Nephron (organoid): ENCODE measurements around the gene RAB3IL1.

Experiments used
- H3K27ac Mint-ChIP-seq, 3 experiments: 2 replicates each; pipeline ENCODE4 v1.8.0; 2020; ENCODE audit warnings: mixed read lengths in 3 of 3, mild to moderate bottlenecking in 2 of 3, moderate library complexity in 1 of 3
- H3K27me3 Mint-ChIP-seq: 2 replicates; pipeline ENCODE4 v1.8.0; 2021; ENCODE audit warnings: low read depth, mild to moderate bottlenecking, moderate library complexity, mixed read lengths
- H3K36me3 Mint-ChIP-seq: 2 replicates; pipeline ENCODE4 v1.8.0; 2020; ENCODE audit warnings: low read depth, mixed read lengths
- H3K4me1 Mint-ChIP-seq: 2 replicates; pipeline ENCODE4 v1.8.0; 2020; ENCODE audit warnings: mixed read lengths
- H3K4me3 Mint-ChIP-seq, 3 experiments: 2 replicates each; pipeline ENCODE4 v1.8.0; 2020; ENCODE audit warnings: mild to moderate bottlenecking in 3 of 3, mixed read lengths in 3 of 3, moderate library complexity in 2 of 3
- H3K9me3 Mint-ChIP-seq: 2 replicates; pipeline ENCODE4 v1.8.0; 2020; ENCODE audit warnings: mixed read lengths
- CTCF ChIP-seq, 3 experiments: fragments of 200-600 bp; sonication (generic); IDR thresholded peaks; one replicate each; pipeline ENCODE4 v1.5.0; 2021; ENCODE audit warnings: antibody characterized with exemption in 3 of 3; ENCODE audit not compliant: unreplicated experiment in 3 of 3

The RAB3IL1 gene

GRCh38 chr11:61874377-61874809 is 43.0 kb downstream of the RAB3IL1 start:
- Mint-ChIP-seq H3K27me3 (peaks cover 6% of the 10 kb centered on the region), H3K36me3 (no peaks in the 10 kb centered on the region), H3K9me3 (no peaks in the 10 kb centered on the region), H3K4me3 (no peak overlapping the region), H3K27ac (no peak overlapping the region), H3K4me1 (peaks cover 11% of the 10 kb centered on the region)
- no peak for TF ChIP-seq CTCF (IDR thresholded peaks at IDR 0.05; ENCODE audit: unreplicated experiment in 3 of 3)

DNA sequence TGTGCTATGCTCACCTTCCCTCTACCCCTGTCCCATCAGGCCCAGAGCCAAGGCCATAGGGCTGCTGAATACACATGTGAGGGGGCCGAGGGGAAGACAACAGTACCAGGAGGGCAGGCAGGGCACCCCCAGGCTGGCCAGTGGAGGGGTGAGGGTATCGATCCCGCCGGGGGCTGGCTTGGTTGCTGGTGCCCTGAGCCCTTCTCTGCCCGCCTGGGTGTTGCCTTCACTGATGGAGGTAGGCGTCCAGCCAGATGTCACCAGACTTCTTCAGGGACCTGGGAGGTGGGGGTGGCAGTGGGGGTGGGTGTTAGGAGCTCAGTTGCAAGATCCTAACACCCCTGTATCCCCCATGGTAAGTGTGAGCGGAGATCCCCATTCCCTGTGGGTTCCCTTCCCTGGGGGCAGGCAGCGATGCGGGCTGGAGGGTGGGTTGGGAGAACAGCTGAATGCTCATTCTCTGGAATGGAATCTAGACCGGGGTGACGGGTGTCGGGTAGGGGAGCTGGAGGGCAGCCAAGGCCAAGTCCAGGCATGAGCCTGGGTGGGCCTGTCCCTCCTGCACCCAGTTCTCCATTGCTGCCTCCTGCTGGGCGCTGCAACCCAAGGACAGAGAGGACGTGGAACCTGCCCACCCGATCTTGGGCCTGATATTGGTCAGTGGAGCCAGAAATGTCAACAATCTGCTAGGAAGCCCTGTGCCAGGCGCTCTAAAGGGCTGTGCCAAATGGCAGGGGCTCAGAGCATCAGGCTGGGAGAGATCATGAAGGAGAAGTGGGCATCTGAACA is 43.6 kb downstream of the RAB3IL1 start:
- Mint-ChIP-seq H3K27ac (no peak overlapping the region), H3K9me3 (no peaks in the 10 kb centered on the region), H3K27me3 (peaks cover 6% of the 10 kb centered on the region), H3K4me3 (no peak overlapping the region), H3K36me3 (no peaks in the 10 kb centered on the region), H3K4me1 (peaks cover 11% of the 10 kb centered on the region)
- no peak for TF ChIP-seq CTCF (IDR thresholded peaks at IDR 0.05; ENCODE audit: unreplicated experiment in 3 of 3)

GRCh38 chr11:61872935-61873565 is 44.3 kb downstream of the RAB3IL1 start:
- peaks cover 11% of the 10 kb centered on the region for H3K4me1 Mint-ChIP-seq
- H3K9me3 Mint-ChIP-seq: no peaks in the 10 kb centered on the region
- peaks cover 6% of the 10 kb centered on the region for H3K27me3 Mint-ChIP-seq
- no peak overlapping the region for H3K4me3 Mint-ChIP-seq
- no peak for TF ChIP-seq CTCF (IDR thresholded peaks at IDR 0.05; ENCODE audit: unreplicated experiment in 3 of 3)
- no peaks in the 10 kb centered on the region for H3K36me3 Mint-ChIP-seq
- no peak overlapping the region for H3K27ac Mint-ChIP-seq

DNA sequence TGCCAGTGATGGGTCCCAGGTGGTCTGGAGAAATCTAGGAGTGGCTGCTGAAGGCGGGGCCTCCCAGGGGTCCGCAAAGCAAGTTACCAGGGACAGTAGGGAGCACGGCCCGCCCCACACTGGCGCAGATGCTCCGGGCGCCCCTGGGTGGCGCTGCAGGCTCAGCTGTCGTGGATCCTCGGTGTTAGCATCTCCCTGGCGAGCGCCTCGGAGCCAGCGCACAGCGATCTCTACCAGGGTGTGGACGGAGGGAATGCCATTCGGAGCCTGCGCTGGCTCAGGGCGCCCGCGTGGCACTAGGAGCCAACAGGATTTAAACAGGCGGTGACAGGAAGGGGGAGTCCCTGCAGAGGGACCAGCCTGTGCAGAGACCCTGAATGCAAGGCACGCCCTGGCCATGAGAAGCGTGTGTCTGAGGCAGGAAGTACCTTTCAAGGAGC is 46.2 kb downstream of the RAB3IL1 start:
- Mint-ChIP-seq H3K4me3 (peak overlapping the region; percentile 45 to 73 (median 71)), H3K4me1 (peaks cover 11% of the 10 kb centered on the region), H3K27me3 (peaks cover 6% of the 10 kb centered on the region), H3K27ac (peak overlapping the region; percentile 17 to 63 (median 59)), H3K36me3 (no peaks in the 10 kb centered on the region), H3K9me3 (no peaks in the 10 kb centered on the region)
- peak; percentile 88 to 93 (median 91) for TF ChIP-seq CTCF (IDR thresholded peaks at IDR 0.05; ENCODE audit: unreplicated experiment in 3 of 3)

GRCh38 chr11:61870541-61871031 is 46.8 kb downstream of the RAB3IL1 start:
- Mint-ChIP-seq H3K4me3 (peak overlapping the region; percentile 12 to 71 (median 58)), H3K36me3 (peaks cover 5% of the 10 kb centered on the region), H3K4me1 (peaks cover 11% of the 10 kb centered on the region), H3K27ac (peak overlapping the region; percentile 17 to 63 (median 59)), H3K9me3 (no peaks in the 10 kb centered on the region), H3K27me3 (peaks cover 6% of the 10 kb centered on the region)
- no peak for TF ChIP-seq CTCF (IDR thresholded peaks at IDR 0.05; ENCODE audit: unreplicated experiment in 3 of 3)
